NCI-H69 (cell line): Measurements from ENCODE around the gene MAB21L3.

Source experiments
- DNase-seq: peaks from one replicate; lab custom pipeline; 2025; lab: John Stamatoyannopoulos, UW

Gene MAB21L3

DNA sequence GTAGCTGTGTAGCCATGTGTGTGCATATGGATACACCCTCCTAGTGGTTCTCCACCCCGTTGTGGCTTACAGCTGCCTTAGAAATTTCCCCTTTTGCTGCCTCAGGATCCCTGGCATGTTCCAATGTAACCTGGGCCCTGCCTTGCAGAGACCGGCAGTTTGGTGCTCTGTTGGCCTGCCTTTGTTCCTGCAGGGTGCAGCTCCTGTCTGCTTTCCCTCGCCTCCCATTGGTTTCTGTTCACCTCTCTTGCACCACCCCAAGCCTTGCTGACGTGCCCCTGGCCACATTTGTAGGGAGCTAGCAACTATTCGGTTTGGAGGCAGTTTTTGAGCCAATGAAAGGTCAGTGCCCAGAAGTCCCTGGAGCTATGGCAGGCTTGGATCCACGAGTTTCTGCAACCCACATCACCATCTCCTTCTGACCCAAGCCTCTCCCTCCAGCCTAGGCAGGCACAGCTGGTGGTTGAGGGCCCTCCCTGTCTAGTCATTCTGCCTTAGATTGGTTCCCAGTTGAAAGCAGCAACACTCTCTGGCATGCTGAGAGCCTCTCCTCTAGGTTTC is 54.9 kb downstream of the MAB21L3 start:
- no peak for DNase-seq

DNA sequence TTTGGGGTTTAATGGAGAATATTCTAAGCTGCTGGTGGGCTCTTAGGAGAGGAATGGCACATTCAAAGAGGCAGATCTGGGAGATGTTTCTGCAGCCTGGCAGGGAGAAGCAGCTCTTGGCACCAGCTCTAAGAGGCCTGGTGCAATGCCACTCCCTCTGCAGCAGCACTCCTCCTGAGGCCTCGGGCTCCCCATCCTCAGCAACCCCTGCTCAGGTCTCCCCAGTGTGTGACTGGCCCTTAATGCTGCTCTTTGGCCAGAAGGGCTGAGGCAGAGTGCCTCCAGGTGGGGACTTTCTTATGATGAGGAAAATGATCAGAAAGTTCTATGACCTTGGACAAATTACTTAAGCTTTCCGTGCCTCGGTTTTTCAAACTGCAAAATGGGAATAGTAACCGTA is 55.5 kb downstream of the MAB21L3 start:
- no peak for DNase-seq

DNA sequence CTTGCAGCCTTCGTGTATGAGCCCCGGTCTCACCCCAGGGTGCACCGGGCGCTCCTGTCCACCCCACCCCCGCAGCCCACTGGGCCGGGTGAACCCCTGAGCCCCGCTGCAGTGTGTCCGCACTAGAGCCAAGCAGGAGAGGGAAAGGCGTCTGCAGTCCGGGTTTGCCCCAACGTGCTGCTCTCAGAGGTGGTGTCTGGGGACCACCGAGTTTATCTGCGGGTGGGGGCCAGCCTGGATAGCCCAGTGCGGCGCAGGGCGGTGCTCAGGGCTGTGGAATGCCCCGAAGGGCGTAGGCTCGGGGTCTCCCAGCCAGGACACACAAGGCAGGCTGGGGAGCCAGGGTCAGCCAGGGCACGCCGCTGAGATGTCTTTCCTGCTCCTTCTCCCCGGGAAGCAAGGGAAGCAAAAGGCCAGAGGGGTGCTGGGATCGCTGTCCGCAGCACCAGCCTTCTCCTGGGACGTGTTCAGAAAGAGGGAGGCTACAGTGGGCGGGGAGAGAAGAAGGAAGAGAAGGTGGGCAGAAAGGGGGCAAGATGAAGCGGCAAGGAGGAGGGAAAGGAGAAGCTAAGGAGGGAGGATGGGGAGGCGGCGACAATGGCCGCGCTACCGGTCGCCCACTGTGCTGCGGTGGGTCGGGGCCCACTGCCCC is 56.6 kb downstream of the MAB21L3 start:
- DNase-seq = no peak

DNA sequence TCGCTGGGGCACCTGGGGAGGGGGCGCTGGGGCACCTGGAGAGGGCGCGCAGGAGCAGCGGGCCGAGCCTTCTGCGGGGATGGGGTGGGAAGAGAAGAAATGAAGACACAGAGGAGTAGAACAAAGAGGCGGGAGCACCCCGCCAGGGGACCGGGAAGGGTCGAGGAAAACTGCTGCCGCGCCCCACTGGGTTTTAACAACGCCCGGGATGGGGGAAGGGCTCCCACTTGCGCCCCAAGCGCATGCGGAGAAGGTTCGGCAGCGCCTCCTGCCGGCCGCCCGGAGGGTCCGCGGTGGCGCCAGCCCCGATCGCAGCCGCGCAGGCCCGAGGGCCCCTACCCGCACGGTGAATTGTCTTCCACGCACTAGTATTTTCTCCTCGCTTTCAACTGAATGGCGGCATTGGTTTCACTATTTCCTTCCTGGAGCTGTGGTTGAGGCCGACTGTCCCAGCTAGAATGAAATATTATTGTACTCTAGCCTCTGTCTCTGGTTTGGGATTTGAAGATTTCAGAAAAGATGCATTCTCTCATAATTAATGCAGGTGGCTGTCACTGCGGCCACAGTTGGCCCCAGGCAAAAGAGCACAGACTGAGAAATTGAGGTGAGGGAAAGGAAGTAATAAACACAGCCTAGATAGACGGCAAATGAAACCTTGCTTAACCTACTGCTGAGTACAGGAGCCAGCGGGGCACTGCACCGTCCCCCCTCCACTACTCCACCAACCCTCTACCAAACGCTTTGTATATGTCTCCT is 57.3 kb downstream of the MAB21L3 start:
- DNase-seq = peak; percentile 83

DNA sequence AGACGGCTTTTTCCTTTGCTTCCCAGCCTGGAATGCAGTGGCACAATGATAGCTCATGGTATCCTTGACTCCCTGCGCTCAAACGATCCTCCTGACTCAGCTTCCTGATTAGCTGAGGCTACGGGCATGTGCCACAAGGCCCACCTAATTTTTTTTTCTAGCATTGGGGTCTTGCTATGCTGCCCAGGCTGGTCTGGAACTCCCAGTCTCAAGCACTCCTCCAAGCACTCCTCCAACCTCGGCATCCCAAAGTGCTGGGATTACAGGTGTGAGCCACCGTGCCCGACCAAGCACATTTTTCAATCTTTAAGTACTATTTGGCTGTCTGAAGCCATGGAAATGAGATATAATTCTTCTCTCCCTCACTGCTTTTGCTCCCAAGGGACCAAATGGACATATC is 58.7 kb downstream of the MAB21L3 start:
- no peak for DNase-seq

DNA sequence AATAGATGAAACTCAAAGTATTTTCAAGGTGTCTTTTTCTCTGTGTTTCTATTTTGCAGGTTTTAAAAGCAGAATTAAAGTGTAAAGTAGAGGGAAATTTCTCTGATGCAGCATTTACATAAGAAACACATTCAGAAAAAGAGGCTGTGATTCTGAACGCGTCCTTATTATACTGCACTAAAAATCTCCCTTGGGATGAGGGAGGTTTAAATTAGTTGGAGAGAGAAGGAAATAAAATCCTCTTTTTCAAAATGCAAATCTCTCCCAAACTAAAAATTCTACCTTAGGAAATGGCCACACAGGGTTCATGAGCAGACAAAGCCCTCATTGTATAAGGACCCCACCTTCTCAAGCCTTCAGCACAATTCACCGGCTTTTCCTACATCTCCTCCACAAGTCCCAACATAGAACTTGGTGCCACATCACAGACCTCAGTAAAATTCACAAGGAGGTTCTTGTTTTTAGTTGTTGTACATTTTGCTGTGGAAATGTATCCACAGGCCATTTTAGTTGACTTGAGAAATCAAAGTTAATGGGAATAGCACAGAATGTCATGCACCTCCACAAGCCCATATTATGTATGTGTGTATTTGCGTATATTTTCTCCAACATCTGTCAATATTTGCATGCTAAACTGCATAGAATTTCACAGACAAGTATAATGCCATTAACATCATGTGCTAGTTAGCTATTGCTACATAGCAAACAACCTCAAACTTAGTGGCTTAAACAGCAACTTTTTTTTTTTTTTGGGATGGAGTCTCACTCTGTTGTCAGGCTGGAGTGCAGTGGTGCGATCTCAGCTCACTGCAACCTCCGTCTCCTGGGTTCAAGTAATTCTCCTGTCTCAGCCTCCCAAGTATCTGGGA is 59.8 kb downstream of the MAB21L3 start:
- no peak for DNase-seq

DNA sequence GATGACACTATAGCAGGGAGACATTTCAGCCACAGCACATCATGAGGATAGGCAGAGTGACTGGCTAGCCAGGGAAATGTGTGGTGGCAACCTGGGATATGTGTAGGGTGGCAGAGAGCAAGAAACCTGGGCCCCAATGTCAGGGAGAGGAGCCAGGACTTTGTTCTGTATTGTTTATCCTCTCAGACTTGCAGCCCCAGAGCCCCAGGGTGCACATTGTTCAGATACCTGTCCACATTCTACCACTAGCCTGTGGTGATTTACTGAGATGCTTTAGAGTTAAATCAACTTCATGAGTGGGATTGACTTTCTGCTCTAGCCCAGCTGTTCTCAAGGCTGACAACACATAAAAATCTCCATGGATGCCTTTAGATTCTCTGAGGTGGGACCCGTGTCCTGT is 61.5 kb downstream of the MAB21L3 start:
- DNase-seq = no peak

DNA sequence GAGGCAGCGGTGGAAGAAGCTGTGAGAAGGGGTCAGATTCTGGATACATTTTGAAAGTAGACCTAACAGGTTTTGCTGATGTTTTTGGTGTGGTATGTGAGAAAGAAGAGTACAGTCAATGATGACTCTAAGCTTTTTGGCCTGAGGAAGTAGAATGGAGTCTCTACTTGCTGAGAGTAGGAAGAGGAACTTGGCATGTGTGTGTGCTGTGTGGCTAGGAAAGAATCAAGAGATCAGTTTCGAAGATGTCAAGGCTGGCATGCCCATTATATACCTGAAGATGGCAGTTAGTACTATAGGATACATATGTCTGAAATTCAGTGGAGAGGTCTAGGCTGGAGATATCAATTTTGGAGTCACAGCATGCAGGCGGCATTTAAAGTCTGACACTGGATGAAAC is 64.4 kb downstream of the MAB21L3 start:
- no peak for DNase-seq

DNA sequence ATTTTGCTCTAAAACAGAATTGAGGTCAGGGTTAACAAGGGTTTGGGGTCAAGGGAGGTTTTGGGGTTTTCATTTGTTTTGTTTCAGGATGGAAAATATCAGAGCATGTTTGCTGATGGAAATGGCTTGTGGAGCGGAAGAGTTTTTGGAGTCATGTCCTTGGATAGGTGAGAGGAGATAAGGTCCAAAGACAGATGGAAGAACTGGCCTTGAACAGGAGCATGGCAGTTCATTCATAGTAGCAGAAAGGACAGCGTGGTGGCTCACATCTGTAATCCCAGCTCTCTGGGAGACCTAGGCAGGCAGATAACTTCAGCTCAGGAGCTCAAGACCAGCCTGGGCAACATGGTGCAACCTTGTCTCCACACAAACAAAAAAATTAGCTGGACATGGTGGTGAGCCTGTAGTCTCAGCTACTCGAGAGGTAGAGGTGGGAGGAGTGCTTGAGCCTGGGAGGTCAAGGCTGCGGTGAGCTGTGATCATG is 65.1 kb downstream of the MAB21L3 start:
- no peak for DNase-seq

DNA sequence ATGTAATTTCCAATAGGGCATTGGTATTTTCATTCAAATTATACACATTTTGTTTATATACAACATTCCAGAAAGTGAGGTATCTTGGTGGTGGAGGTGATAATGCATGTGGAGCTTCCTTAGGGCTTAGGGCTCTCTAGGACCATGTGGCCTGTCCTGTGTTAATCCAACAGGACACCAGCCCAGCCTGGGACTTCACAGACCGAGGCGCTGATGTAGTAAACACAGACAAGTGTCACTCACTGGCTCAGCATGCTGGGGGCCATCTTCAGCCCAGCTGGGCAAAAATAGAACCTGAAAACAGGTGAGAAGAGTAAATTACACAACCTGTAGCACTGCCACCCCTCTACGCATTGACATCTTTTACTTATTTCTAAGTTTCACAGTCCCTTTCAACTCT is 66.7 kb downstream of the MAB21L3 start:
- no peak for DNase-seq

DNA sequence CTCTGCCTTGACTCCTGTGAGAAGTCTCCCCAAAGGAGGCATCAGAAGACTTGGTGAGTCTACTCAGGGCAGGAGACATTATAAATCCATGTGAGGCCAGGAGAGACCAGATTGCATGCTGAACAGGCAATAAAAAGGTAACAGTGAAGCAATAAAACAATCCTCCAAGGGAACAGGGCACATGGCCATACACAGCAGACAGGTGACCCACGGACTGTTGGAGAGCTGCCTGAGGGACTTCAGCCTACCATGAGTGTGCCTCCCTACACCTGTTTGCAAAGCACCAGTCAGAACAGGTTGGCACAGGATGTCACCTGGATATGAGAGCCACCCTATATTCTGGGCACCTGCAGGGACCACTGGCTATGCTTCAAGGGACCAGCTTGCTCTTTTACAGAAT is 67.6 kb downstream of the MAB21L3 start:
- DNase-seq = no peak

DNA sequence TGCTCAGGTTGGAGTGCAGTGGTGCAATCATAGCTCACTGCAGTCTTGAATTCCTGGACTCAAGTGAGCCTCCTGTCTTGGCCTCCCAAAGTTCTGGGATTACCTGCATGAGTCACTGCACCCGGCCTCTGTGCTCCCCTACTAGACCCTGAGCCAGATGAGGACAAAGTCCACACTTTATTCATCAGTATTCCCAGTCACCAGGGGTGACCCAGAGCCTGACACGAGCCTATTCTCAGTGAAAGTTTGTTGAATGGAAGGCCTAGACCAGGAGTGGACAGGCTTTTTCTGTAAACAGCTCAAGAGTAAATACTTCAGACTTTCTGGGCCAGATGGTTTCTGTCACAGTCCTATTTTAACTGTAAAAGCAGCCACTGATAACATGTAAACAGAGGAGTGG is 68.2 kb downstream of the MAB21L3 start:
- DNase-seq = no peak

DNA sequence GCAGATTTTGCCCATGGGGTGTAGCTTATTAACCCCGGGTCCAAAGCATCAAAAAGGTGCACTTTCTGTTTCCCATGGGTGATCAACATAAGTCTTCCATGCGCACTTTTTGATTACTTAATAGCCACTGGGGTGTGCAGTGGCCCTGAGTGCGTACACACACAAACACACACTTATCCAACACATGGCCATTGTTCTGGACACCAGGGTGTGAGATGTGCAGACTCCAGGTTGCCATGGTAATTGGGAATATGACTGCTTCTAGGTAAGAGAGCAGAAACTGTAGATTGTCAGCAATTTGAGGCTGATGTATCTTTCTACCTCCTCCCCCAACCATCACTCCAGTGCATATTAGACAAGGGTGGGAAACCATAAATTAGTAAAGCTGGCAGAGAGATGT is 68.8 kb downstream of the MAB21L3 start:
- DNase-seq = peak; percentile 32

DNA sequence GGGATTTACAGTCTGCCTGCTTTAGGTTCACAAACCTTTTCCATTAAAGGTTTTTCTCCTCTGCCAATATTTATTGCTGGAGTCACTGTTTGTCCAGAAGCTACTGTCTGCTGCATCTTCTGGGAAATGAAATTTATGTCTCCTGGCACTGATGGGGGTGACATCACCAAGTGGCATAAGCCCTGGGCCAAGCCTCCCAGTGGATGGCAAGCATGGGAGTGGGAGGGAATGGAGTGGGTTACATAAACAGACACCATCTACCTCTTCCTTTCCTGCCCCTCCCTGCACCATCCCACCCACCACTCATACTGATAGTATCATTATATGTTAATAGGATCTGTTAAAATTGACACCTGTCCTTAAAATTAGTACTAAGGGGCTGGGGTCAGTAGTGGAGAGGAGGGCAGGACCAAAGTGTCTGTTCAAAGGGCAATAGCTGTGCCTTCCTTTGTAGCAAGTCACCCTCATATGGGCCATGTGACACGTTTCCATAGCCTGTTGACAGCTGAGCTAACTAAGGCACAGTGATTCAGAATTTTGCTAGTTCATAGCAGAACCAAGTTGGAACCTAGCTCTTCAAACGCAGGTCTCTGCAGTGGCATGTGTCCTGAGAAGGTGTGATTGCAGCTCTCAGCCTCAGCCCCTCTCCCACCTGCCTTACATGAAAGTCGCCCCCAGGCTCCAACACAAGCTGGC is 71.0 kb downstream of the MAB21L3 start:
- DNase-seq = peak; percentile 8
